NCI-H187 treated with DMSO at 0.1 percent for 48 hours (cell line): ENCODE data around the gene OR5B17.
"Not testable (repeated sequence)": the region's sequence is repeated elsewhere in the genome, so short reads cannot be mapped to it uniquely, and the experiment has no call there.

Source experiments
- DNase-seq: peaks from one replicate; lab custom pipeline; 2025; lab: John Stamatoyannopoulos, UW

The OR5B17 gene

DNA sequence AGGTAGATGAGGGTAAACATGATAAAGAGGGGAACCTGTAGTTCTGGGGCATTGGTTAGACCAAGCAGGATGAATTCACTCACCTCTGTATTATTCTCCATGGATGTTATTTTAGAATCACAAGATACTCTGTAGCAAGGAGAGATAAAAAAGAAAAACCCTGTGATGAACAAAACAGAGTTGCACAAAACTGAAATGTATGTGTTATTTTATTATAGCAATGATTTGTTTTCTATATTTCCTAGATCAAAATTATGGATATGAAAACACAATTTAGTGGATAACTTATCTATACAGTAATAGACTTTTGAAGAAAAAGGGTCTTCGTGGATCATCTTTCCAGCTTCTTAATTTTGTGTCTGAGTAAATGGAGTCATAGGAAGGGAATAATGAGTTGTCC is at the start of gene OR5B17:
Gene OR5B17 (minus strand): TSS at position 101 of the 400 bp plus-strand sequence. CDS start 0 bp downstream, at position 101.
- DNase-seq, result no peak

DNA sequence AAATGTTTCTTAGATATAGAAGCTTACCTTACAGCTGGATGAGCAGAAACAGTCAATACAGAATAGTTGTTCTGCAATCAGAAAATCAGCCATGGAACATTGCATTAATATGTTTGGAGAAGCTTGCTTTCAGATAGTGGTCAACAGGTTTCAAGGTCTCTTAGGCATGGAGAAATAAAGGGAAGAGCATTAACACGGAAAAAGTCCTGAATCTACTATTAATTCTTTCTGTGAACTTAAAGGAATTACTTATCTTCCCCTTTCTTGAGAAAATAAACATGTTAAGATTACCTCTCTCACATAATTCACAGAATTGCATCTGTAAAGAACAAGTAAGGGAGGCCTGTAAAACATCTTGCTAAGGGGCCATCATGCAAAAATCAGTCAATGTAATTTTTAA is 47.9 kb upstream of the OR5B17 start, which contains the start of gene OR5B3:
Gene OR5B3 (minus strand): TSS at position 101 of the 400 bp plus-strand sequence. CDS start 3,465 bp downstream, outside the sequence.
- no peak for DNase-seq

DNA sequence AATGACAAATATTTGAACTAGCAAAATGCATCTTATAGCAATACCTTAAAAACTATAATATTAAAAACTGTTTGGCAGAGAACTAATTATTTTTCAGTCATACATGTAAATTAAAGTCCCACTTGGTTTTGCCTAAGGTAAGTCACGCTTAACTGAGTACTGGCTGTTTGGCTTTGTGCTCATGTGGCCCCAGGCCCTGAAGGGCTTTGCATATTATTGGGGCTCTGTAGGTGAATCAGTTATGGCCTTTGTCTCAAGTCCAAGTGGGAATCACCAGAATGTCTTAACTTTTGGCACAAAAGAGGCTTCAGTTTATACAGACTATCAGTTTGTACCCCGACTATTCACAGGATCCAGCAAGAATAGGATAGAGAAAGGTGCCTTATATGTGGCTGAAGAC is 40.8 kb upstream of the OR5B17 start:
- DNase-seq, result not testable (repeated sequence)

DNA sequence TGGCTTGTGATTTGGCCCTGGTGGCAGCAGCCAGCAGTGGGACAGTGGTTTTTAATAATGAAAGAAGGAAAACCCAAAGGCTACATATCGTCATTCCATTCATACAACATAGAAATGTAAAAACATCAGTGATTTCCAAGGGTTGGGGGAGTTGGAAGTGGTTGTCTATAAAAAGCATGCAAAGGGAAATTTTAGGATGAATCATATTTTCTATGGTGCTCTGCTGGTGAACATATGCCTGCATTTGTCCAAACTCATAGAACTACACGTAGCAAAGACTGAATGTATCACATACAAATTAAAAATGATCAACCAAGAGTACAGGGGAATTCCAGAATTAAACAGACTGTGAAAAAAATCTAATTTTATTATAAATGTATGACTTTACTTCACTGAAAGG is 36.7 kb upstream of the OR5B17 start:
- no peak for DNase-seq

DNA sequence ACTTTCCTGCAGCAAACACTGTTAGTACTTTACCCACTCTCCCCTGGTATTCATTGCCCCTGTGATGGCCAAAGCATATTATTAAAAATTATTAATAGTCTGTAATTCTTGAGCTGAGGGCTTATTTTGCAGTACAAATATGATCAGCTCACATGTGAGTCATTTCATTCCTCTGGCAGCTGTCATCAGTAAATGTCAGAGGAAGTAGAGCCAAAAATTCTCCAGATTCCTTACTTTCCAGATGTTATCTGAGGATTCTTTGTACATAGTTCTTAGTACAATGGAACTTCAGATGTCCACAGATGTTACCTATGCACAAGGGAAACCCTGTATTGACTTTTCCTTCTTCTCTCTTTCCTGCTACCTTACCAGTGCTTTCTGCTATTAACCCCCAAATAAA is 35.3 kb upstream of the OR5B17 start:
- DNase-seq, result no peak

DNA sequence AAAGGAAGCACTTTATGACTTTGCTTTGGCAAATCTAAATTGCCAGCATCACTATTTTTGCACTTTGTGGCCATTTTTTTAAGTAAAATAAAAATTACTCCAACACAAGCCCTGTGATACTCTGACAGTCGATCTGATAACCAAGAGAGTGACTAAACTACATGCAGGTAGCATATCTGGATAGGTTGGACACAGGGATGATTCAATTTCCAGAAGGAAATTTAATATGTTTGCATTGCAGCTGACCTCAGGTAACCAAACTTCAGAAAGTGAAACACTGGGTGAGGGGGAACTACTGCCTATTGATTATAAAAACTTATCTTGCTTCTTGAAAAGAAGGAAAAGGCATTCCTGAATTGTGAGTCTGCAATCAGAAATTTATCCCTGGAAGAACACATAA is 33.9 kb upstream of the OR5B17 start:
- DNase-seq, result no peak

DNA sequence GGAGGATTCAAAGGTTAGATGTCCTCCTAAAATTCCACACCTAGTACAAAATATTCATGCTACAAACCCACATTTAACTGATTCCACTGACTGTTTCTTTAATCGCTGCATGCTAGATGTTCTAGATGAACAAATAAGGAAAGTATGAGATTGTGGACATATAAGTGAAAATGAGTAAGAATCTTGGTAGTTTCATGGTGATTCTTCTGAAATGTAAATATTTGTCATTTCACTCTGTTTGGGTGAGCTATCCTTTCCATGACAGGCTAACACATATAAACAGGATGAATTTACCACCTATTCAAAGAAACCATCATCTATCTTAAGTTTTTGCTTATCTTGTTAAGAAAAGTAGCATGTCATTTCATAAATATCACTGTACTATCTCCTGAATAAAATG is 33.0 kb upstream of the OR5B17 start:
- no peak for DNase-seq

DNA sequence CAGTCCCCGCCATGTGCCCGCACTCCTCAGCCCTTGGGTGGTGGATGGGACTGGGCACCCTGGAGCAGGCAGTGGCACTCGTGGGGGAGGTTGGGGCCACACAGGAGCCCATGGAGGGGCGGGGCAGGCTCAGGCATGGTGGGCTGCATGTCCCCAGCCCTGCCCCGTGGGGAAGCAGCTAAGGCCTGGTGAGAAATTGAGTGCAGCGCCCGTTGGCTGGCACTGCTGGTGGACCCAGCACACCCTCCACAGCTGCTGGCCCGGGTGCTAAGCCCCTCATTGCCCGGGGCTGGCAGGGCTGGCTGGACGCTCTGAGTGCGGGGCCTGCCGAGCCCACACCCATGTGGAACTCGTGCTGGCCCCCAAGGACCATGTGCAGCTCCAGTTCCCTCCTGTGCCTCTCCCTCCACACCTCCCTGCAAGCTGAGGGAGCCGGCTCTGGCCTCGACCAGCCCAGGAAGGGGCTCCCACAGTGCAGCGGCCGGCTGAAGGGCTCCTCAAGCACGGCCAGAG is 31.7 kb upstream of the OR5B17 start:
- no peak for DNase-seq

DNA sequence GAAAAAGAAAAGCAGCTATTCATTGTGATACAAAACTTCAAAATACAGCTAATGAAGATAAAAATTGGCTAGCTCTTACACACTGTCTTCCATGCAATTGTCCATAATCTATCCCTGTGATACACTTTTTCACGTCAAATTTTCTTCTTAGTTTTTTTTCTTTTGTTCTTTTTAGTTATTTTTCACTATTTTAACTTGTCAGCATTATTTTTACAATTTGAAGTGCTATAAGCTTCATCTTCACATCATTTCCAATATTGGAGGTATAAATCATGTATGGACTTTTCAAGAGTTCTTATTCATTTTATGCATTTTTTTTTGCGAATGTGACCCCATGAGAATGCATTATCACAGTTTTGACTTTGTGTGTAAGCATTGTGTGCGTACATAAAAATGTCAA is 4.1 kb downstream of the OR5B17 start:
- no peak for DNase-seq

DNA sequence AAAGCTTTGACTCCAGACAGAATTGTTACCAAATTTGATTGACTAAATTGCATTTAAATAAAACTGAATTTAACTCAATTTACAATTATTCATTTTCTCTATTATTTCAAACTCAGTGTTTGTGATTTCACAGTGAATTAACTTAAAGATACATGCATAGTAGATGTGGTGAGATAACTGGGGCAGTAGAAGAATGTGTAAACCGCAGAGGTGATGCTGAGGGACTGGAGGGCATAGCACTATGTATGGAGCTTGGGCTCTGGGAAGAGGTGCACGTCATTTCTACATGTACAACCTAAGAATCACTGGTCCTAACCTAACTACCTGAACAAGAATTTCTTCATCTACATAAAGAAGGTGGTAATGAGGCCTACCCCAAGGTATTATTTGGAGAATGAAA is 13.7 kb downstream of the OR5B17 start:
- DNase-seq, result no peak

DNA sequence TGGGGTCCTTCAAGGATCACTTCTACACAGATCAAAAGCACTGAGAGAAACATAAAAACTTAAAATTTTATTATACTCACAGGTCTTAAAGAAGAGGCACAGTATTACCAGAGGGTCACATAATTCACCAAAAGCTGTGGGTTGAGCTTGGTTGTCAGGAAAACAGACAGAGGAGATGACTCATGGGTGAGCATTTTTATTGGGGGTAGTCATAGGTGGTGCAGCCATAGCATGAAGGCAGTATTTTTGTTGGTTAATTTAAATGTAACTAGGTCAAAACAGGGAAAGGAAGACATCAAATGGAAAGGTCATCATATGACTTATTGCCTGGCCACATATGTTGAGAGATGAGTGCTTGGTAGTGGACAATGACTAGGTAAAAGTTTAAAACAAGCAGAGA is 24.2 kb downstream of the OR5B17 start:
- DNase-seq, result no peak

DNA sequence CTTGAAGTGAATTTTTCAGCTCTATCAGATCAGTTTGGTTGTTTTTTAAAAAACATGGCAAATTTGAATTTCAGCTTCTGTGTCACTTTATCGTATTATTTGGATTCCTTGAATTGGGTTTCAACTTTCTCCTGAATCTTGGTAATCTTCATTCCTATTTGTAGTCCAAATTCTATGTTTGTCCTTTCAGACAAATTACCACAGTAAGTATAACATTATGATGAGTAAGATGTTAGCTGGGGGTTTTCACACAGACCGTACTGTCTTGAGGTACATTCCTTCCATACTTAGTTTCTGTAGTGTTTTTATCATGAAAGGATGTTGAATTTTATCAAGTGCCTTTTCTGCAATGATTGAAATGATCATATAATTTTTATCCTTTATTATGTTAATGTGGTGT is 28.0 kb downstream of the OR5B17 start:
- DNase-seq, result no peak

DNA sequence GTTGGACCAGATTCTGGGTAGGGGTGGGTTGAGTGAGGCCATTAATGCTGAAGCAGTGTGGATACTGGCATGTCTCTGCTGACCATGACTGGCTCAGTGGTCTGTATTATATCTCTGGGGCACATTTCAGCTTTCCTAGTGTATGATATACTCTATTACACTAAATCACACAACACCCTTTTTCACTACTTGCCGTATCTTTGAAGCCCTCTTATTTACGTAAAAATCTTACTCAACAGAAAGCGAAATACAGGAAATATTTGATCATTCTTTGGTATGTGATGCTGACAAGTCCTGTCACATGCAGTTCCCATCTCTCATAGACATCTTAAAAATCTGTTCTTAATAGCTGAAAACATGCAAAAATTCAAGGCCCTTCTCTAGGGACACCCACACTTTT is 40.3 kb downstream of the OR5B17 start:
- no peak for DNase-seq

DNA sequence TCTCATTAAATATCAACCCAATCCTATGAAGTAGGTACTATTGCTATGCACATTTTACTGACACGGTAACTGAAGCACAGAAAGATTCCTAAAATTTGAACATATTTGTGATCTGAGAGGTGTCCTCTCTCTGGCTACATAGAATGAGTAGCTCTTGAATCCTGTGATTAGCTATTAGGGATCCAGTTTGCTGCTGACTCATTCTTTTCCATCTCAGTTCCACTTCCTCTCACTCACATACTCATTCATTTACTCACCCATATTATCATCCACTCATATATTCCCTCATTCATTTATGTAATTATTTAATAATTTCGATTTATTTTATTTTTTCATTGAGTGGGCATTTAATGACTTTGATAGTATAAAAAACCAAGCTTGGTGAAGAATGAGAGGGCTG is 42.7 kb downstream of the OR5B17 start:
- DNase-seq, result no peak
